Embryonic facial prominence (tissue), 1 donor: ENCODE measurements around the gene NUP50.

Experiments used
- DNase-seq: peaks from one replicate; pipeline ENCODE4 v3.0.0-alpha.2; 2016; ENCODE audit errors: extremely low spot score

NUP50 gene

GRCh38 chr22:45163451-45164269 is at the start of gene NUP50:
TSS of gene NUP50 (plus strand) at chr22:45163925. CDS start at chr22:45168178, 4,253 bp downstream.
- DNase-seq = peak; percentile 96

- DNase-seq = no peak
Observed at GRCh38 chr22:45120440-45120839, 43.3 kb upstream of the NUP50 start.

GRCh38 chr22:45120931-45121330 is 42.8 kb upstream of the NUP50 start:
- no peak for DNase-seq

GRCh38 chr22:45124176-45124847 is 39.4 kb upstream of the NUP50 start:
- DNase-seq = no peak

- DNase-seq = no peak
Observed at GRCh38 chr22:45125188-45125587, 38.5 kb upstream of the NUP50 start.

GRCh38 chr22:45127866-45128265 is 35.9 kb upstream of the NUP50 start:
- no peak for DNase-seq

- no peak for DNase-seq
Observed at GRCh38 chr22:45129703-45130524, 33.8 kb upstream of the NUP50 start.

- no peak for DNase-seq
Observed at GRCh38 chr22:45130891-45131290, 32.8 kb upstream of the NUP50 start.

- no peak for DNase-seq
Observed at GRCh38 chr22:45131749-45132148, 32.0 kb upstream of the NUP50 start.

- no peak for DNase-seq
Observed at GRCh38 chr22:45134313-45134712, 29.4 kb upstream of the NUP50 start.

GRCh38 chr22:45136594-45136993 is 27.1 kb upstream of the NUP50 start:
- no peak for DNase-seq

- no peak for DNase-seq
Observed at GRCh38 chr22:45139693-45140092, 24.0 kb upstream of the NUP50 start.

GRCh38 chr22:45142376-45142775 is 21.3 kb upstream of the NUP50 start:
- DNase-seq = no peak

- DNase-seq = no peak
Observed at GRCh38 chr22:45144916-45145315, 18.8 kb upstream of the NUP50 start.

- no peak for DNase-seq
Observed at GRCh38 chr22:45149671-45150070, 14.1 kb upstream of the NUP50 start.

GRCh38 chr22:45150139-45150538 is 13.6 kb upstream of the NUP50 start:
- DNase-seq = no peak

GRCh38 chr22:45151503-45151902 is 12.2 kb upstream of the NUP50 start:
- DNase-seq = no peak

- DNase-seq = no peak
Observed at GRCh38 chr22:45154383-45154782, 9.3 kb upstream of the NUP50 start.

GRCh38 chr22:45155050-45155840 is 8.5 kb upstream of the NUP50 start:
- no peak for DNase-seq

GRCh38 chr22:45157907-45158306 is 5.8 kb upstream of the NUP50 start:
- DNase-seq = no peak

GRCh38 chr22:45159652-45160462 is 3.9 kb upstream of the NUP50 start:
- no peak for DNase-seq
